CD4-positive, alpha-beta T cell (primary cell): ENCODE data around the gene NAV2. TPM values are rescaled to one million over a fixed set of nuclear protein-coding genes. Genes with fewer than 3 reads are reported as not detected.

Experiments used
- ATAC-seq: fragments of 200-7000 bp; cut with Tn5 transposase; one replicate; pipeline ENCODE4 v1.10.0; 2022; ENCODE audit warnings: mild to moderate bottlenecking; ENCODE audit not compliant: poor library complexity
- CTCF ChIA-PET: fragments of 350-600 bp; sonication (Branson Sonifier 250); formaldehyde crosslinking; loops from one replicate; lab custom pipeline; 2021; ENCODE audit warnings: antibody characterized with exemption, inconsistent platforms; lab: Charles Lee
- POLR2A ChIA-PET: fragments of 350-600 bp; sonication (Branson Sonifier 250); formaldehyde crosslinking; loops from one replicate; lab custom pipeline; 2021; ENCODE audit warnings: antibody characterized with exemption, inconsistent platforms; lab: Charles Lee
- DNase-seq, 14 experiments: peaks; one replicate each; pipeline ENCODE4 v3.0.0-alpha.2; 2013 to 2020; ENCODE audit warnings: mixed read lengths in 2 of 14
- H3K27ac ChIP-seq, 2 donors: one replicate each; pipeline versions ENCODE4 v1.5.1 to v1.7.0; 2013; ENCODE audit warnings: low read length in 2 of 2, low read depth in 1 of 2, mild to moderate bottlenecking in 1 of 2
- H3K27me3 ChIP-seq, 2 experiments: 1 replicate in 1 of 2; 2 replicates in 1 of 2; pipeline versions ENCODE4 v1.6.1 to v1.7.0; 2013; ENCODE audit warnings: low read length in 2 of 2, control low read depth in 1 of 2, mild to moderate bottlenecking in 1 of 2, moderate library complexity in 1 of 2; ENCODE audit not compliant: insufficient read depth in 2 of 2, control insufficient read depth in 1 of 2
- H3K36me3 ChIP-seq: one replicate; pipeline ENCODE4 v1.6.1; 2013; ENCODE audit warnings: low read length, control low read depth; ENCODE audit not compliant: insufficient read depth
- H3K4me1 ChIP-seq: one replicate; pipeline ENCODE4 v1.6.1; 2013; ENCODE audit warnings: low read length, control low read depth; ENCODE audit not compliant: insufficient read depth
- H3K4me3 ChIP-seq: one replicate; pipeline ENCODE4 v1.5.1; 2013; ENCODE audit warnings: mild to moderate bottlenecking, low read length, moderate library complexity
- H3K9me3 ChIP-seq, 2 experiments: 1 replicate in 1 of 2; 2 replicates in 1 of 2; pipeline versions ENCODE4 v1.6.1 to v1.7.0; 2013; ENCODE audit warnings: low read length in 2 of 2, mild to moderate bottlenecking in 2 of 2, control low read depth in 1 of 2, moderate library complexity in 1 of 2; ENCODE audit not compliant: control insufficient read depth in 1 of 2, insufficient read depth in 1 of 2
- H3K27ac Mint-ChIP-seq: one replicate; pipeline ENCODE4 v1.8.0; 2020; ENCODE audit warnings: mixed read lengths
- H3K27me3 Mint-ChIP-seq: one replicate; pipeline ENCODE4 v1.8.0; 2021; ENCODE audit warnings: mixed read lengths
- H3K36me3 Mint-ChIP-seq: one replicate; pipeline ENCODE4 v1.8.0; 2021; ENCODE audit warnings: low read depth, mixed read lengths
- H3K4me1 Mint-ChIP-seq: one replicate; pipeline ENCODE4 v1.8.0; 2021; ENCODE audit warnings: low read depth, mixed read lengths
- H3K4me3 Mint-ChIP-seq: one replicate; pipeline ENCODE4 v1.8.0; 2020; ENCODE audit warnings: mild to moderate bottlenecking, mixed read lengths
- H3K9me3 Mint-ChIP-seq: one replicate; pipeline ENCODE4 v1.8.0; 2020; ENCODE audit warnings: mixed read lengths
- intact Hi-C, 2 experiments: fragments of 100-400 bp; cut with DNase I in 1 of 2; cut with micrococcal nuclease in 1 of 2; formaldehyde crosslinking; loops; one replicate each; pipeline versions ENCODE4 v1.15.1 to v1.9.0; 2023 to 2025; cut with DNase I, micrococcal nuclease
- total RNA-seq, 174 experiments: library from RNA in 2 of 174; stranded (reverse) in 2 of 174; gene quantifications; one replicate each; pipeline ENCODE4 v1.2.3 and lab custom pipeline; 2021 to 2026
- TF ChIP-seq, protein P1 (sequence below): fragments of 200-600 bp; IDR thresholded peaks from one replicate; pipeline ENCODE4 v1.8.0; 2022; ENCODE audit warnings: antibody characterized with exemption, mild to moderate bottlenecking

NAV2 gene
- total RNA-seq, 2 experiments from 2014 or later = 0.55 to 0.64 TPM

DNA sequence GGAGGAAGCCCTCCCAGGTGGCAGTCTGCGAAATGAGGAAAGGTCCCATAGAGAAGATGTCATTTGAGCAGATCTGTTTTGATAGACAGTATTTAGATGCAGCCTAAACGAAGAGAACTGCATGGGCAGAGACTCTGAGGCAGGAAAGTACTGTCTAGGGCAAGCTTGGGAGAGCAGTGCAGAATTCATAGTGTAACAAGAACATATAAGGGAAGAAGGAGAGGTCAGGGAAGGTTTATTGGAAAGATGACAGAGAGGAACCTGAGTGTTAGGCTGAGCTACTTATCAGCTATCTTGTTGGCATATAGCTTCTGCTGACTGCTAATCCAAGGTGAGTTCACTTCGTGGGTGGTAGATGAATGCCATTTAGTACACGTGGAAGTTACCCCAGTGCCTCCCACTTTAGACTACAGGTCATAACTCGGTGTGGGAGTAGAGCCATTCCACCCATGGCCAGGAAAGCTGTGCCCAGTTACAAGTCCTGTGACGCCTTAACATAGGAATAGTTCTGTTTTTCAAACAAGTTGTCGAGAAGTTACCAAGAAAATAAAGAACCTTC is 348.1 kb downstream of the NAV2 start:
- Mint-ChIP-seq H3K36me3 (no peaks in the 10 kb centered on the region), H3K27ac (no peak overlapping the region), H3K9me3 (no peaks in the 10 kb centered on the region), H3K4me1 (no peaks in the 10 kb centered on the region), H3K4me3 (no peak overlapping the region), H3K27me3 (no peaks in the 10 kb centered on the region)
- Histone ChIP-seq H3K9me3 (no peaks in the 10 kb centered on the region), H3K27me3 (no peaks in the 10 kb centered on the region), H3K4me3 (no peak overlapping the region), H3K36me3 (no peaks in the 10 kb centered on the region), H3K4me1 (no peaks in the 10 kb centered on the region), H3K27ac (no peak overlapping the region)
- POLR2A ChIA-PET = no interaction called here
- CTCF ChIA-PET = no interaction called here
- intact Hi-C loops = no loop called here
- DNase-seq = no peak
- TF ChIP-seq, protein P1, sequence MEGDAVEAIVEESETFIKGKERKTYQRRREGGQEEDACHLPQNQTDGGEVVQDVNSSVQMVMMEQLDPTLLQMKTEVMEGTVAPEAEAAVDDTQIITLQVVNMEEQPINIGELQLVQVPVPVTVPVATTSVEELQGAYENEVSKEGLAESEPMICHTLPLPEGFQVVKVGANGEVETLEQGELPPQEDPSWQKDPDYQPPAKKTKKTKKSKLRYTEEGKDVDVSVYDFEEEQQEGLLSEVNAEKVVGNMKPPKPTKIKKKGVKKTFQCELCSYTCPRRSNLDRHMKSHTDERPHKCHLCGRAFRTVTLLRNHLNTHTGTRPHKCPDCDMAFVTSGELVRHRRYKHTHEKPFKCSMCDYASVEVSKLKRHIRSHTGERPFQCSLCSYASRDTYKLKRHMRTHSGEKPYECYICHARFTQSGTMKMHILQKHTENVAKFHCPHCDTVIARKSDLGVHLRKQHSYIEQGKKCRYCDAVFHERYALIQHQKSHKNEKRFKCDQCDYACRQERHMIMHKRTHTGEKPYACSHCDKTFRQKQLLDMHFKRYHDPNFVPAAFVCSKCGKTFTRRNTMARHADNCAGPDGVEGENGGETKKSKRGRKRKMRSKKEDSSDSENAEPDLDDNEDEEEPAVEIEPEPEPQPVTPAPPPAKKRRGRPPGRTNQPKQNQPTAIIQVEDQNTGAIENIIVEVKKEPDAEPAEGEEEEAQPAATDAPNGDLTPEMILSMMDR = no peak
- no peak for ATAC-seq

DNA sequence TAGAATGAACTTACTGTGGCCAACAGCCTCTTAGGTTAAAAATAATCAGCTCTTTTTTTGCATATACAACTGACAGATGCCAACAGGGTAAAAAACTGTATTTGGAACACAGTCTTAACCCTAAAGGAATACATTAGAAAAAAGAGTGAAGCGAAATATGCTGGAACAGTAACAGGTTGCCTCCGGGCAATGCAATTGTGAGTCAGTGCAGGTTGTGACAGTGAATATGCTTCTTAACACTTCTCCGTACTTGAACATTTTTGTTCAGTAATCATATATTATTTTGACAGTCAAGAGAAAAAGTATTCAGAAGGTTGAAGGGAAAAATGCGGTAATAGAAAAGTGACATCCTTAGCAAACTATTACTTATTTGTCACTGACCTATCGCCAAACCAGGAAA is 349.1 kb downstream of the NAV2 start:
- no peak overlapping the region for H3K4me3 ChIP-seq
- H3K9me3 Mint-ChIP-seq = no peaks in the 10 kb centered on the region
- H3K36me3 Mint-ChIP-seq = no peaks in the 10 kb centered on the region
- H3K4me3 Mint-ChIP-seq = no peak overlapping the region
- H3K4me1 Mint-ChIP-seq = no peaks in the 10 kb centered on the region
- DNase-seq = no peak
- ATAC-seq = no peak
- H3K9me3 ChIP-seq = no peaks in the 10 kb centered on the region
- ChIA-PET POLR2A (no interaction called here), CTCF (no interaction called here)
- H3K27me3 Mint-ChIP-seq = peaks cover 7% of the 10 kb centered on the region
- intact Hi-C loops = no loop called here
- no peaks in the 10 kb centered on the region for H3K36me3 ChIP-seq
- H3K27me3 ChIP-seq = no peaks in the 10 kb centered on the region
- no peaks in the 10 kb centered on the region for H3K4me1 ChIP-seq
- no peak overlapping the region for H3K27ac Mint-ChIP-seq
- H3K27ac ChIP-seq = no peak overlapping the region
- TF ChIP-seq, protein P1 = no peak

DNA sequence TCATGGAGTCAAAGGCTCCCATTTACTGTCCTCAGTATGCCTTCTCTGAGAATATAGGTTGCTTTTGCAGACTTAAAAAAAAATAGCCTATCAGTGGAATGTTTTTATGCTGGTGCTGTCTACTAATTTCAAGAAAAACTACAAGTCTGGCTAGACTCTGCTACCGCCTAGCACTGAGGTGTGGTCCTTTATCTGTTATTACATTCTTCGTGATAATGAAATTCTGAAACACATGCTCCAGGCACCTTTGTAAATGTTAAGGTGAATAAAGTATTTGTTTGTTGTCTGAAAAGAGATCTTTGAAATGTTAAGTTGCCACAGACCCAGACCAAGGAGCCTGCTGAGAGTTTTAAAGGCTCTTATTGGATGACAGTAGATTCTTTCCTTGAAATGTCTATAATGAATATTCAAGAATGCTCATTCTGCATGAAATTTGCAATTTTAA is 352.3 kb downstream of the NAV2 start:
- Histone ChIP-seq H3K9me3 (no peaks in the 10 kb centered on the region), H3K36me3 (no peaks in the 10 kb centered on the region), H3K4me1 (no peaks in the 10 kb centered on the region), H3K4me3 (no peak overlapping the region), H3K27me3 (no peaks in the 10 kb centered on the region), H3K27ac (no peak overlapping the region)
- intact Hi-C loops = no loop called here
- Mint-ChIP-seq H3K4me1 (no peaks in the 10 kb centered on the region), H3K27me3 (peaks cover 9% of the 10 kb centered on the region), H3K9me3 (no peaks in the 10 kb centered on the region), H3K36me3 (no peaks in the 10 kb centered on the region), H3K27ac (no peak overlapping the region), H3K4me3 (no peak overlapping the region)
- TF ChIP-seq, protein P1 = no peak
- DNase-seq (no peak), ATAC-seq (no peak)
- ChIA-PET CTCF (no interaction called here), POLR2A (no interaction called here)
